Stimulated activated CD8-positive, alpha-beta memory T cell treated with anti-CD3 and anti-CD28 coated beads, Interleukin-7, amount 100 ng/mL, for 1 hour (primary cell): ENCODE data around the gene MRRF.
A peak's percentile ranks its signal among the peaks of the same experiment; 100 is the strongest.

Source experiments
- DNase-seq, 2 donors: peaks; one replicate each; pipeline ENCODE4 v3.0.0-alpha.2; 2020; ENCODE audit warnings: low read depth in 2 of 2

MRRF gene

DNA sequence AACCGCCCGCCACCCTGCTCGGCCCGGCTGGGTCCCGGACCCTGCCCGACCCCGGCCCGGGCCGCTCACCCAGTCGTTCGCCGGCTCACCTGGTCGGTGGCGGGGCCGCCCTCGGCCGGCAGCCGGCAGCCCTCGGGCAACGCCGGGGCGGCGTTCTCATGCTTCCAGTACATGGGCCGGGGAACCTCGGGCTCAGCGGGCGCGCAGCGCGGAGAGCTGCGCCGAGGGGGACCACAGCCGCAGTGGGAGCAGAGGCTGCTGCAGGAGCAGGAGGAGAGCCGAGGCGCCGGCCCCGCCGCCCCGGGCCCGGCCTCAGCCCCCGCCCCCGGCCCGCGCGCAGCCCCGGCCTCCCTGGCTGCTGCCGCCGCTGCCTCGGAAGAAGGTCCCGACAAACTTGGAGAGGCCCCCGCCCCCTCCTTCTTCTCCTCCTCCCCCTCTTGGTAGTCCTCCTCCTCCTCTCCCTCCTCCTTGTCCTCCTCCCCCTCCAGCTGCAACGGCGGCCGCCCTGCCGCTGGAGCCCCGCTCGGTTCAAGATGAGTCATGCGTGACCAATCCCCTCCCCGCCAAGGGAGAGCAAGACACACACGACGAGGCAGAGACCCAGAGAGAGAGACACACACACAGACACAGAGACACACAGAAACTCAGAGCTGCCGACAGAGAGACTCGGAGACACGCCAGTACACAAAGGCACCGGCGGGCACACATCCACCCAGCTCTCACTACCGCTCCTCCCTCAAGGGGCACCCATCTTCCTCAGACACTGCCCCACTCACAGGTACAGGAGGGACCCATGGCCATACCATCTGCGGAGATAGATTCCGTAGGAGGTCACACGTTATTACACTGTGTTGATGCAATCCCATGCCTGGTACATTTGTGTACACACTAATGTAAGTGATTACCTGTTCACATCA lies 35.9 kb upstream of the MRRF start, which contains the start of gene LHX6:
Gene LHX6 (minus strand): TSS at position 390 of the 917 bp plus-strand sequence. CDS start 217 bp downstream, at position 173.
- no peak for DNase-seq

DNA sequence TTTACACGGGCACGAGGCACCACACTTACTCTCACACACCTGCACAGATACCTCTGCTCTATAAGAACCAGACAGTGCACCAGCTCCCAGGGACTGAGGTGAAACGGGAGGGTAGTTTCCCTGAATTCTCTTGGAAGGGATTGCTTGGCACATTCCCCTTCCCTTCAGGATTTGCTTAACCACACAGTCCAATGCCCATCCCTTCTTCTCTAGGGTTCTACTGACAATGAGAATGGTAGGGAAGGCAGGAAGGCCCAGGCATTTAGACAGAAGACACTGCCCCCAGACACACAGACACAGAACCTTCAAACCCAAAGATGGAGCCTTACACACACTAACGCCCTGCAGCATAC lies 35.2 kb upstream of the MRRF start:
- no peak for DNase-seq

DNA sequence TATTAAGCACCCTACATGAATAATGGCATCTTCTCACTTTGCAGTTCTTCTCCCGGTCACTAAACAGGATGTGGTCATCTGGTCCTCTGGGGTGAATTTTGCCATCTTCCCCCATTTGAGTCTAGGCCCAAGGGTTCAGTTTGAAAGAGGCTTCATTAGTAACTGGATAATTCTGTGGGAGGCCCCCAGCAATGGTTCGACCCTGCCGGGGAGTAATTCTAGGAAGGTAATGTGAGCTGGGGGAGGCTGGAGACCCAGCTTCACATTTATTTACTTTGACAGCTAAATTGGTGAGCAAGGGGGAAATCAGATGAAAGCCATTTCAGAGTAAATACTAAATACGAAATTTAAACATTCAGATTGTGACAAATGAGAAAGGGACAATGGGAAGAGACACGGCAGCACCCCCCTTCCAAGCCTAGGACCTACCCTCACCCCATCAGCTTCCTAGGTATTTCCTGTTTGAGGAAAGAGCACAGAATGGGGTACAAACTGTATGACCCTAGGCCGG lies 31.8 kb upstream of the MRRF start:
- DNase-seq: no peak

DNA sequence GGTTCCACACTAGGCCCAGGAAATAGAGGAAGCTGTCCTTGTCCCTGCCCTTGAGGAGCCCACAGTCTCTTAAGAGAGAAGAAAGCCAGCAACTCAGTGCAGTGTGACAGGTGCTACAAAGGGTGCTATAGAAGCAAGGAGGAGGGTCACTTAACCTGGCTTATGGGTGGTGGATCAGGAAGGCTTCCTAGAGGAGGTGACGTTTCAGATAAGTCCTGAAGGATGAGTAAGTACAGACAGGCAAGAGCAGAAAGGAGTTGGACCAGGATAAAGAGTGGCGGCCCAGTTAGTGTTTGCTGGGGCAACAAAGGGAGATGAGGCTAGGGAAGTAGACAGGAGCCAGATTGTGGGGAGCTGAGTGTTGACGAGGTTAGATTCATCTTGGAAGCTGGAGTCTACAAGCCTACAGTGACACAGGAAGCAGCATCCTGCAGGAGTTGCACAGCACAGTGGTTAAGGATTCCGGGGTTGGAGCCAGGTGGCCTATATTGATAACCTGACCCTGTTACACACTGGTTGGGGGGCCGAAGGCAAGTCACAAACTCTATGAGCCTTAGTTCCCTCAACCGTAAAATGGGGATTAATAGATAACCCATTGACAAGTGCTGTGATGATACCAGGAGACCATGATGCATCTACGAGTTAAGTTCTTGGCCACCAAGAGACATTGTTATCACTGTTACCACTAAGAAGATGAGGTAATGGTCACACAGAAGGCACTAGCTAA lies 30.5 kb upstream of the MRRF start:
- no peak for DNase-seq

GRCh38 chr9:122236681-122237080 lies 28.0 kb upstream of the MRRF start:
- DNase-seq: no peak

DNA sequence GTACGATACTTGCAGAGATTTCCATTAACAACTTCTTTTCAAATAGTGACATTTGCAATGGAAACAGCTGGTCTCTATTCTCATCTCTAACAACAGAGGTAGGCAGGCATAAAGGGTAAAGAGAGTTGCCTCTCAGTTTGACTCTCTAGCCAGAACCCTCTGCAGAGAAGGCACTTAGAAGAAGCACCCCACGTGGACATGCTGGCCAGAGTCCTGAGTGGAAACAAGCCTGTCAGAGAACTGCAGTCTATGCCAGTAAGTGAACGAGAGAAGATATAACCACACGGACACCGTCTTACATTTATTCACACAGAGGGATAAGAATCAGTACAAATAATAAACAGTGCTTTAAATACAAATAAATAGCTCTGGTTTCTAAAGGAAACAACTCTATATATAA lies 25.0 kb upstream of the MRRF start:
- DNase-seq: no peak

DNA sequence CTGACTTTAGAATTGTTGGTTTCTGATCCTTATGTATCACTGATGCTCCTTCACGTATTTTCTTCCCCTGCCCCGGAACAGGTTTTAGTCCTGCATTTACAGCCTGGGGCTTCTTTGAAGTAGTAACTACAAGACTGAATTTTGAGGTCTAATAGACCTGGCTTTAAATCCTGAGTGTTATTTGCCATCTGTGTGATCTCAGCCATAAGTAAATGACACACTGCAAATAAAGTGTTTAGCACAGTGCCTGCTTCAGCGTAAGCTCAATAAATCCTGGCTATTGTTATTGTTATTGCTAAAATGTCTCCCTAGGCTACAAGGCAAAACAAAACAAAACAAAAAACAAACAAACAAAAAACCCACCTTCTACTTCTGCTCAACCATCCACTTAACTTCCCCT lies 20.3 kb upstream of the MRRF start:
- no peak for DNase-seq

DNA sequence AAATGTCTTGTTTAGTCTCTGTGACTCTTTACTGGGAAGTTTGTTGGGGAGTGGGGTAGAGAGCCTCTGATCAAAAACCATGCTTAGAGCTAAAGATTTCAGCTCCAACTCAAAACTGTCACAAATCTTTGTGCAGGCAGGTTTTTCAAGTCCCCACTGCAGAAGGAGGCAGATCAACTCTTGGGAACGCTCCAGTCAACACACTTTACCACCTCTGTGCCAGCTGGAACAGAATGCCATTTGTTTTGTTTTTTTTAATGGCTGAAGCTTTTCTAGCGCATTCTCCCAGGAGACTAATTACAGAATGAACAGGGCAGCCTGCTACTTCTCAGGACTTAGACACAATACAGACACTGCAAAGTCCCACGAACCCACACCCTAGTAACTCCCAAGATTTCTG lies 18.0 kb upstream of the MRRF start:
- no peak for DNase-seq

DNA sequence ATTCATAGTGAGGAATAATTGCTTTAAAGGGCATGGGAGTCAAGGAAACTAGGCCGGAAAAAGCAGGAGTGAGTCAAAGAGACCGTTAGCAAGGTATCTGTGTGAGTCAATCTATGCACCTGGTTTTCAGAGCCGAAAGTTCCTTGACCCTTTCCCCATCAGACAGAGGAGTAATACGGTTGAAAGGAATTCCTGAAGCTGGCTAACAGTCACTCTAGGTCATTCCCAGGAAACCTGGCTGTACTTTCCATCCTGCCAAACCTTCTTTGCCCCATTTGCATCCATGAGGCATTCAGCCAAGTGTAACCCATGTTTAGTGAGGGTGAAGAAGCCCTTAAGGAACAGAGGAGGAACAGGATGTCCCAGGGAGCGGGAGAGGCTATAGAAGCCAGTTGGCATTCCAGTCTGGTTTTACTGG lies 16.2 kb upstream of the MRRF start:
- no peak for DNase-seq

DNA sequence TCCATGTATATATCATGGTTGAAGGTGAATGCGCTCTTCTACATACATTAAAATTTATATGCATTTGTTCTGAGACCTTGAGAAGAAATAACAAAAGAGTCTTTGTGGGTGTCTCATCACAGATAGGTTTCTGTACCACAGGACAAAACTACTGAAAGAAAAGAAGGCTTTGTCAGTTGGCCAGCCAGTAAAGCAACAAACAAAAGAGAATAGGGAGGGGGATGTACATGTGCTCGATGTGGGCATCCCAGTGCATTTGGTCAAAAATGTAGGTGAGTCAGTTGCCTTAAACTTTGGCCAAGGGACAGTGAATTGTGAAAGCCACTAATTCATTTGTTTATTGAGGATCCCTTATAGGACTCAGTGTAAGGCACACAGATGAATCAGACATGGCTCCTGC lies 13.3 kb upstream of the MRRF start:
- no peak for DNase-seq

- no peak for DNase-seq
Observed at GRCh38 chr9:122252796-122253195, 11.9 kb upstream of the MRRF start.

GRCh38 chr9:122254761-122255160 lies 9.9 kb upstream of the MRRF start:
- no peak for DNase-seq

- DNase-seq: no peak
Observed at GRCh38 chr9:122256206-122256605, 8.5 kb upstream of the MRRF start.

DNA sequence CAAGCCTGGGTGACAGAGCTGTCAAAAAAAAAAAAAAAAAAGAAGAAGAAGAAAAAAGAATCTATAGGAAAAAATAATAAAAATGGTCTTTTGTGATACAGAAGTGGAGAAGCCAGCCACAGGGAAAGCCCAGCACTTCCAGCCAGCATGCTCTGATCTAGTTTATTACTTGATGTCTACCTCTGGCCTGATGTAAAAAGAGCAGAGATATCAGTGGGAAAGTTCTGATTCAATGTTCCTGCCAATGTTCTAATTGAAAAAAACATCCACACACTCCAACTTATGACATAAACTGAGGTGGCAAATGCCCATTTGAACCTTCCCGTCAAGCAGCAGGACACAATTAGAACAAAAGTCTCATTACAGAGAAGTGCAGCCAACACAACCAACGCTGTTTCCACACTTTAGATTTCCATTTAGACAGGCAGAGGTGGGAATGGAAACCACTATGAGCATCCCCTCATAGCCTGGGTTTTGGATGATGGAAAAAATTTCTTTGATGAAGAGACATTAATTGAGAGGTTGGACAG lies 5.7 kb upstream of the MRRF start:
- no peak for DNase-seq

GRCh38 chr9:122261469-122261881 lies 3.2 kb upstream of the MRRF start:
- no peak for DNase-seq

DNA sequence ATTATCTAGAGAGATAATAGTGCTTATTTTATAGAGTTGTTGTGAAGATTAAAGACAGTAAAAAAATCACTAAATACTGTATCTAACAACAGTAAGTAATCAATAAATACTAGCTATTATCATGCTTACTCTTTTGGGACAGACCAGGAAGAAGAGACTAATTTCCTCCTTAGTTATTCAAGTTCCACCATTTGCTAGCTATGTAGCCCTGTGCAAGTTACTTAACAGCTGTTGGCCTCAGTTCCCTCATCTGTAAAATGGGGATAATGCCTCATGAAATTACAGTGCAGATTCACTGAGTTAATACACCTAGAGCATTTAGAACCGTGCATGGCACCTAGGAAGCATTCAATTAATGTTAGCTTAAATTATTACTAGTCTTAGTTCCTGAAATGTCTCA lies 2.6 kb upstream of the MRRF start:
- DNase-seq: no peak

DNA sequence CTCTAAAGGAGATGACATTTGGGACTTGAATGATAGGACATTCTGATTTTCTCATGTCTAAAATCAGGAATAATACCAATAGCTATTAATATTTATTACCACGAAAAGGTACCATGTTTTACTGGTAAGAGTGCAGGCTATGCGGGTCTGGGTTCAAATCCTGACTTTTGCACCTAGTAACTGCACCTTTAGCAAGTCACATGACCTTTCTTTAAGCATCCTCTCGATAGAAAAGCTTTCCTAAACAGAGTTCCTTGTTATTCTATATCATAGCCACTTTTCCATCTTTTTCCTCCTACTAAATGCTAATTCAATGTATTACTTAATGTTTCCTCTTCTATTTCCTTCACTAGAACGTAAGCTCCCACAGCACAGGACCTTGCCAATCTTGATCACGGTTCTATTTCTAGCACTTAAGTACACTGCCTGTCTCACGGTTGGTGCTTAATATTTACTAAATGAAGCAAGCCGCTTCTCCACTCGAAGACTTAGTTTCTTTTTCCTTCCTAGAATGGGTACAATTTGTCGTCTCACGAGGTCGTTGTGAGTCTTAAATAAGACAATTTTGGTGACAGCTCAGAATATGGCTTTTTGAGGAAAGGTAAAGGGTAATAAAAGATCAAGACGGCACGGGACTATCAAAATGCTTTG lies 858 bp upstream of the MRRF start:
- no peak for DNase-seq

DNA sequence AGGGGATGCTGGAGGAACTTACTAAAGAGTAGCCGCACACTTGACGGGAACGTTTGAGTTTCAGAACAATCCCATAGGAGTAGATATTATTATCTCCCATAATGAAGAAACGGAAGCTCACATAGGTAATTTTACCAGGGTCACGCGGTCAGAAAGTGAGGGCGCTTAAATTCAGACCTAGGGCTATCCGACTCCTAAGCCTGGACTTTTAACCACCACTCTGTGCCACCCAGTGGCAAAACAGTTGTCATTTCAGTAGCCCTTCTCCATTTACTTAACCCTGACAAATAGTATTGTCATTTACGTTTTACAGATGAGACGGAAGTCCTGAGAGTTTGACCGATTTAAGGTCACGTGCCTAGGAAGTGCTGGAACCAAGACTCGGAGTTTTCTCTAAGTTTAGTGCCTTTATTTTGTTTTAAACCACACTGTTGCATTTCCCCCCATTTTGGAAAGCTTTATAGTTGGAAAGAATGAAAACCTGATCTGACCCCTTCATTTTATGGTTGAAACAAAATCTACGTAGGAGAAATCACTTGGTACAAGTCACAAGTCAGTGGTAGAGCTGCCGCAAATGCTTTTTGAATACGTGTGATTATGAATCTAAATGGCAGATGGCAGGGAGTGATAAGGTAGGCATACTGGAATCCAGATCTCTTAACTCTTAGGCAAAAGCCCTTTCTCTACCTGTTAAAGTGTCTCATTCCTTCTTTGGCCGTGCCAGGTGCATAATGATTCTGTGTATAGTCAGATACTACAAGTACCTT lies 650 bp downstream of the MRRF start:
- DNase-seq: peak; percentile 0 to 6

DNA sequence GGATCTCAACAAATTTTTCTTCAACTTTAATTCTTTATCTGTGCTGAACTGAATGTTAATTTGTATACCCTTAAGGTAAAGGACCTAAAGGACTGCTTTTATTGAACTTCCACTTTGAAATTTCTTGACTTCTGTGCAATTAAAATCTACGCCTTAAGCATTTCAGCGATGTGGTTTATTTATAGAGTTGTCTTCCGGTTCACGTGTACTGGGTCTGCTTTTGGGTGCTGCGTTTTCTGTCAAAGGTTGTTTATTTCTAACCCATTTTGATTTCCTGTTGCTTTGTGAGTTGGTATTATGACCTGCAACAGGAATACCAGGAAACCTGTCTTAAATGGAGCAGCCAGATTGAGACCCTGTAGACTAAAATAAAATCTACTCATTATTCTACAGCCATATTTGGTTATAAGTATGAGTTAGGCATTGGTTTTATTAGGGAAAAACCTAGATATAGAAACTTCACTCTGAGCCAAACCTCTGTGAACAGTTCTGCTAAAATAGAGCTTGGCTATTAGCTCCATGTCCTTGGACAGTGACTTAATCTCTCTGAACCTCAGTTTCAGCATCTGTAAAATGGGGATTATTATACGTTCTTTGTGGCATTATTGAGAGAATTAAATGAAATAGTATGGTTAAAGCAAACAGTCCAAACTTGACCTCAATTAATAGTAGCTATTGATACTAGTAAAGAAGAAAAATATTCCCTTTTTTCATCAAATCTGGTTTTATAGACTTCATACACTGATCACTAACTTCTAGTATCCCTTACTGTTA lies 3.5 kb downstream of the MRRF start:
- DNase-seq: no peak

DNA sequence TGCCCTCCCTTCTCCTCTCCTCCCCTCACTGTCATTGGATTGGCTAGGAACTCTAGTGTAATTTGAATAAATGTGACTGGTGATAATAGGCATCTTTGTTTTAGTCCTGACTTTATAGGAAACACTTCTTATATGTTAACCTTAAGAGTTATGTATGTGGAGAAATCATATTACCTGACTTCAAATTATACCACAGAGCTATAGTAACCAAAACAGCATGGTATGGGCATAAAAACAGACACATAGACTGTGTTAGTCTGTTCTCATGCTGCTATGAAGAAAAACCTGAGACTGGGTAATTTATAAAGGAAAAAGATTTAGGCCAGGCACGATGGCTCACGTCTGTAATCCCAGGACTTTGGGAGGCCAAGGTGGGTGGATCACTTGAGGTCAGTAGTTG lies 9.4 kb downstream of the MRRF start:
- DNase-seq: no peak

GRCh38 chr9:122276096-122276495 lies 11.4 kb downstream of the MRRF start:
- DNase-seq: no peak
